Activated CD8-positive, alpha-beta T cell treated with anti-CD3 and anti-CD28 coated beads, Interleukin-2, amount 10 ng/mL, durations not matched to agents 7 days and 5 days (primary cell): ENCODE measurements around the gene GLYATL3. TPM values are rescaled to one million over a fixed set of nuclear protein-coding genes. Genes with fewer than 3 reads are reported as not detected.

Experiments
- ATAC-seq: fragments of 150-1000 bp; cut with Tn5 transposase; one replicate; pipeline ENCODE4 v1.10.0; 2021; ENCODE audit warnings: moderate library complexity
- CTCF ChIA-PET: fragments of 350-600 bp; sonication (Branson Sonifier 250); formaldehyde crosslinking; loops from one replicate; lab custom pipeline; 2021; ENCODE audit warnings: antibody characterized with exemption; lab: Charles Lee
- POLR2A ChIA-PET: fragments of 350-600 bp; sonication (Branson Sonifier 250); formaldehyde crosslinking; loops from one replicate; lab custom pipeline; 2021; ENCODE audit warnings: antibody characterized with exemption; lab: Charles Lee
- DNase-seq: peaks from one replicate; pipeline ENCODE4 v3.0.0-alpha.2; 2020
- H3K27ac Mint-ChIP-seq: one replicate; pipeline ENCODE4 v1.8.0; 2021; ENCODE audit warnings: mild to moderate bottlenecking, mixed read lengths
- H3K27me3 Mint-ChIP-seq: one replicate; pipeline ENCODE4 v1.8.0; 2021; ENCODE audit warnings: low read depth, mixed read lengths
- H3K36me3 Mint-ChIP-seq: one replicate; pipeline ENCODE4 v1.8.0; 2021; ENCODE audit warnings: low read depth, mixed read lengths
- H3K4me1 Mint-ChIP-seq: one replicate; pipeline ENCODE4 v1.8.0; 2021; ENCODE audit warnings: low read depth, mixed read lengths
- H3K4me3 Mint-ChIP-seq: one replicate; pipeline ENCODE4 v1.8.0; 2021; ENCODE audit warnings: mild to moderate bottlenecking, mixed read lengths
- H3K9me3 Mint-ChIP-seq: one replicate; pipeline ENCODE4 v1.8.0; 2022; ENCODE audit warnings: mixed read lengths; ENCODE audit not compliant: insufficient read depth
- total RNA-seq, 2 experiments: library from RNA; stranded (reverse); gene quantifications; one replicate each; pipeline ENCODE4 v1.2.3, GENCODE V29; 2021

The GLYATL3 gene
- total RNA-seq, 2 experiments from 2014 or later: not detected

DNA sequence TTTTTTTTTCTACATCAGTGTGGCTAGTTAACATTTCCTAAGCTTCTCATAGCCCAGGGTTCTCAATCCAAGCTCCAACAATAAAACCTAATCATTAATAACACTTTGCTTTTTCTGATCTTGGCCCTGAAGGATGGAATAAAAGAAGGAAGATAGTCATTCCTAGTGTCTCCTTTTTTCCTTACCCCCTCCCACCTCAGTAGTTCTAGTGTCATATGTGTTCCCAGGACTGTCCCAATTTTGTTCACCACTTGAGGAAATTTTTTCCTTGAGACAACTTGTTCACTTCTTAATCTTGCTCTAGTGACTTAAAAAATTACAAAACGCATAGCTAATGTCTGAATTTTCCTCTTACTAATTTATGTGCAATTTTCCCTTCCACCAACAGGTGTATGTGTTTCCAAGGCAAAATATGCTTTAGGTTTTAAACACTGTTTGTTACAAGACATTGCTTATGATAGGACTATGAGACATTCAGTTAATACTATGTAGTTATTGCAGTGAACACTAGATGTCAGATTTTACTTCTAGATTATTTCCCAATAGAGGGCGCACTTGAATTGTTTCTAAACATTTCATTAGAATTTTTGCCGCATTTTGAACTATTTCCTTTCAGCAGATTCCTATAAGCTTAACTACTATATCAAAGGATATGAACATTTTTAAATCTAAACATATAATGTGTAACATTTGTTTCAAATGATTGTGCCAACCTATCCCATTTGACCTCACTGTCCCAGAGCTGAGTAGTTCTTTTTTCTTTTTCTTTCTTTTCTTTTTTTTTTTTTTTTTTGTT, 32.2 kb downstream of the GLYATL3 start:
- Mint-ChIP-seq H3K4me3 (no peak overlapping the region), H3K27me3 (peaks cover 17% of the 10 kb centered on the region), H3K4me1 (no peaks in the 10 kb centered on the region), H3K9me3 (no peaks in the 10 kb centered on the region), H3K27ac (no peak overlapping the region), H3K36me3 (no peaks in the 10 kb centered on the region)
- no peak for DNase-seq
- ChIA-PET POLR2A (no interaction called here), CTCF (interaction anchor here (0.8 to 2.4 kb wide), 18 partner anchors 8 to 318 kb away, joined by 3 to 28 read pairs (median 6); partner anchors contain the start of gene C6orf141)
- ATAC-seq: peak; percentile 87

DNA sequence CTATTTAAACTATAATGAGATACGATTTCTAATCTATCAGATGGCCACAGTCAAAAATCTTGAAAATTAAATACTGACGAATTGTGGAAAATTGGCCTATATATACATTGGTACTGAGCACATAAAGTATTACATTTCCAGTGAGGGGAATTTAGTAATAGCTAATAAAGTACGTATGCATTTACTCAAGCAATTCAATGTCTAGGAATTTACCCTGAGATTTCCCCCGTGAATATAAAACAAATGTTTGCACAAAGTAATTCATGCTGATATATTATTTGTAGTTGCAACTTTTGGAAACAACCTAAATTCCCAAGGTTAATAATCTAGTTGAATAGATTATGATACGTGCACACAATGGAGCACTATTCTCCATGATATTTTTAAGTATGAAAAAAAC, 36.1 kb downstream of the GLYATL3 start:
- ATAC-seq (no peak), DNase-seq (no peak)
- Mint-ChIP-seq H3K9me3 (no peaks in the 10 kb centered on the region), H3K27ac (no peak overlapping the region), H3K27me3 (peaks cover 10% of the 10 kb centered on the region), H3K4me3 (no peak overlapping the region), H3K4me1 (no peaks in the 10 kb centered on the region), H3K36me3 (no peaks in the 10 kb centered on the region)
- ChIA-PET POLR2A (no interaction called here), CTCF (interaction anchor here (1.7 kb wide), 2 partner anchors 14 to 71 kb away, joined by 7 read pairs; partner anchors contain the start of gene C6orf141)

GRCh38 chr6:49539102-49539501, 39.4 kb downstream of the GLYATL3 start:
- Mint-ChIP-seq H3K9me3 (no peaks in the 10 kb centered on the region), H3K36me3 (no peaks in the 10 kb centered on the region), H3K4me1 (no peaks in the 10 kb centered on the region), H3K4me3 (no peak overlapping the region), H3K27me3 (peaks cover 6% of the 10 kb centered on the region), H3K27ac (no peak overlapping the region)
- POLR2A ChIA-PET: no interaction called here
- CTCF ChIA-PET: no interaction called here
- DNase-seq (no peak), ATAC-seq (no peak)

DNA sequence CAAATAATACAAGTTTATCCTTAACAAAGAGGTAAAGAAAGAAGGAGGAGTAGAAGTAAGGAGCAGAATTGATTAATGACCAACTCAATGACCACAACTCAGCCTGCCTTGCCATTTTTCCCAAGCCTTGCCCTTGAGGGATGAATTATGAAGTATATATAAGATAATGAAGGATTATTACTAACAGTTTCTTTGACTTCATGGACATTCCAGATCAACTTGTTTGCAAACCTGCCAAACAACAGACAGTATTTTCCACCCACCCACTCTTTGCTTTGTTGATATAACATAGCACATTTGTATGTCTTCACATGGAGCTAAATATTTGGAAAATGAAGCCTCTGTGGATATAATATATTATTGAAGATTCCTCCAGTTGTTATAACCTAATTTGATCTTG, 40.9 kb downstream of the GLYATL3 start:
- POLR2A ChIA-PET: no interaction called here
- no peaks in the 10 kb centered on the region for H3K36me3 Mint-ChIP-seq

DNA sequence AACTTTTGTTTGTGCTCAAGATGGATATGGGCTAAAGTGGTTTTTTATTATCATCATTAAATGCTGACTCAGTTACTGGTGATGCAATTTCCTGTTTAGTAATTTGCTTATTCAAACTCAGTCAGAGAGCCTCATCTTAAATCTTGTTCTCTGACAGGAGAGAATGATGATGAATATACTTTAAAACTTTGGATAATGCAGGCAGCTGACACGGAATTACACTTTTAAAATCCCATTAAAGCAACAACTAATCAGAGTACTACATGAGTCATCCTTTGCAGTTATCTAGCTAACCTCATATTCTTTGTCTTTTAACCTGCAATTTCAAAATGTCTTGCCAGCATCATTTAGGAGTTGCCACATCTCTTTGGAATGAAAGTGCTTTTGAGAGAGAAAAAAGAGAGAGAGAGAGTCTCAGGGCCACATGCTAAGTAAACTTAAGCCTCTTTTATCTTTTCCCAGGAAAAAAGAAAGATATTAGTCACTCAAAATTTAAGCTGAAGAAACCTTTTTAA, 41.5 kb downstream of the GLYATL3 start:
- no peaks in the 10 kb centered on the region for H3K36me3 Mint-ChIP-seq
- CTCF ChIA-PET: interaction anchor here (1.7 to 5.4 kb wide), 2 partner anchors 9 to 65 kb away, joined by 3 to 28 read pairs; no protein-coding TSS in a partner anchor
- H3K27me3 Mint-ChIP-seq: peaks cover 6% of the 10 kb centered on the region
- no peak for ATAC-seq
- H3K9me3 Mint-ChIP-seq: no peaks in the 10 kb centered on the region
- H3K4me3 Mint-ChIP-seq: no peak overlapping the region
- POLR2A ChIA-PET: no interaction called here
- no peak overlapping the region for H3K27ac Mint-ChIP-seq
- DNase-seq: no peak
- no peaks in the 10 kb centered on the region for H3K4me1 Mint-ChIP-seq

More for the DNA sequence above, 40.9 kb downstream of the GLYATL3 start:
- CTCF ChIA-PET: no interaction called here
- DNase-seq (no peak), ATAC-seq (no peak)
- Mint-ChIP-seq H3K4me1 (no peaks in the 10 kb centered on the region), H3K9me3 (no peaks in the 10 kb centered on the region), H3K4me3 (no peak overlapping the region), H3K27ac (no peak overlapping the region), H3K27me3 (peaks cover 6% of the 10 kb centered on the region)

- H3K4me1 Mint-ChIP-seq: no peaks in the 10 kb centered on the region
- ChIA-PET CTCF (interaction anchor here (1.7 to 5.4 kb wide), 2 partner anchors 10 to 65 kb away, joined by 3 to 28 read pairs; no protein-coding TSS in a partner anchor), POLR2A (no interaction called here)
- peaks cover 9% of the 10 kb centered on the region for H3K27me3 Mint-ChIP-seq
- no peak for ATAC-seq
- no peak overlapping the region for H3K4me3 Mint-ChIP-seq
- no peaks in the 10 kb centered on the region for H3K36me3 Mint-ChIP-seq
- no peak for DNase-seq
- H3K9me3 Mint-ChIP-seq: no peaks in the 10 kb centered on the region
- H3K27ac Mint-ChIP-seq: no peak overlapping the region
Observed at GRCh38 chr6:49541936-49542335, 42.2 kb downstream of the GLYATL3 start.

GRCh38 chr6:49543087-49543858, 43.5 kb downstream of the GLYATL3 start:
- ChIA-PET CTCF (interaction anchor here (1.6 to 5.4 kb wide), 3 partner anchors 11 to 63 kb away, joined by 3 to 28 read pairs (median 3); no protein-coding TSS in a partner anchor), POLR2A (no interaction called here)
- no peak for ATAC-seq

DNA sequence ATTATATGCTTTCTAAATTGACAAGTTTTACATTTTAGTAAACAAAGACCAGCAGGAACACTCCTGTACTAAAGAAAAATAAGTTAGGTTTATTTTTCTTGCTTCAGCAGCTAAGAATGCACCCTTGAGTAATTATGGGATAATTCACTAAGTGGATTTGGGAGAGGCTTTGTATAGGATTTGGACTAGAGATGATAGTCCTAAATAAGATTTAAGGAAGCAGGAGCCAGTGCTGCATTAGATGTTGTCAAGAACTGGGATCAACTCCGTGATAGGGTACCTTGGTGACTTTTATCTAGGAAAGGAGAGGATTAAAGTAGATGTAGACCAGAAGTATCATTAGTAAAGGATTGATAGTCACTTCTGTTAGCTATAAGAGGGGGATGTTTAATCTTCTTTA, 46.6 kb downstream of the GLYATL3 start:
- no peak for ATAC-seq
- no peaks in the 10 kb centered on the region for H3K9me3 Mint-ChIP-seq
- CTCF ChIA-PET: interaction anchor here (5.4 kb wide), 1 partner anchor 14 kb away, joined by 28 read pairs; no protein-coding TSS in a partner anchor

More at GRCh38 chr6:49543087-49543858, 43.5 kb downstream of the GLYATL3 start:
- H3K27ac Mint-ChIP-seq: no peak overlapping the region
- no peak for DNase-seq
- no peak overlapping the region for H3K4me3 Mint-ChIP-seq
- H3K27me3 Mint-ChIP-seq: peaks cover 14% of the 10 kb centered on the region
- no peaks in the 10 kb centered on the region for H3K4me1 Mint-ChIP-seq
- no peaks in the 10 kb centered on the region for H3K36me3 Mint-ChIP-seq
- H3K9me3 Mint-ChIP-seq: no peaks in the 10 kb centered on the region

GRCh38 chr6:49548613-49549304, 49.0 kb downstream of the GLYATL3 start:
- peaks cover 30% of the 10 kb centered on the region for H3K27me3 Mint-ChIP-seq
- no peak overlapping the region for H3K27ac Mint-ChIP-seq
- ChIA-PET CTCF (interaction anchor here (4.4 kb wide), 1 partner anchor 17 kb away, joined by 26 read pairs; no protein-coding TSS in a partner anchor), POLR2A (no interaction called here)
- no peak for DNase-seq
- peaks cover 20% of the 10 kb centered on the region for H3K4me1 Mint-ChIP-seq
- peaks cover 3% of the 10 kb centered on the region for H3K36me3 Mint-ChIP-seq
- ATAC-seq: no peak
- H3K9me3 Mint-ChIP-seq: no peaks in the 10 kb centered on the region
- H3K4me3 Mint-ChIP-seq: no peak overlapping the region

More for the DNA sequence above, 46.6 kb downstream of the GLYATL3 start:
- no peak overlapping the region for H3K4me3 Mint-ChIP-seq
- H3K4me1 Mint-ChIP-seq: peaks cover 14% of the 10 kb centered on the region
- no peak for DNase-seq
- peaks cover 3% of the 10 kb centered on the region for H3K36me3 Mint-ChIP-seq
- no peak overlapping the region for H3K27ac Mint-ChIP-seq
- POLR2A ChIA-PET: no interaction called here
- H3K27me3 Mint-ChIP-seq: peaks cover 30% of the 10 kb centered on the region

DNA sequence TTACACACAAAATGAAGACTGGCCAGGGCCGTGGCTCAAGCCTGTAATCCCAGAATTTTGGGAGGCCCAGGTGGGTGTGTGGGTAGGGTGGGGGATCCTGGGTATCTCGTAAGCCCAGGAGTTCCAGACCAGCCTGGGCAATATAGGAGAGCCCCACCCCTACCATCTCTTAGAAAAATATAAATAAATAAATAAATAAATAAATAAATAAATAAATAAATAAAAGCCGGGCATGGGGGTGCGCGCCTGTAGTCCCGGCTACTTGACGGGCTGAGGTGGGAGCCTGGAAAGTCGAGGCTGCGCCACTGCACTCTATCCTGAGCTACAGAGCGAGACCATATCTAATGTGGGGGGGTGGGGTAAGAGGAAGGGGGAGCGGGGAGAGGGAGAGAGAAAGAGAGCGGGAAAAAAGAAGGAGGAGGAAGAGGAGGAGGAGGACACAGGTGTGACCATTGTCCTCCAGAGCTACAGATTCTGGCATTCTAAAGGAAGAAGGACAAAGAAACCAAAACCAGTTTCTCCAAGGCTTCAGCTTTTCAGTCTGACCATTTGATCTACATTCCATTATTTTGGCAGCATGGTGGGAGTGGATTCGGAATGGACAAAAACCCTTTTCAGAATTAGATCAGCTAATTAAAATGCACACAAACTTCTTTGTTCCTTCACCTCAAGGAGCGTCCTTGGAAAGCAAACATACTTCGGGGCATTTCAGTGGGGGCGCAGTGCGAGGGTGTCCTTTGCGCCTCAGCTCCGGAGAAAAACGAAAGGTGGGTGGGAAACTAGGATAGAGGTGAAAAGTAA, 50.2 kb downstream of the GLYATL3 start:
- DNase-seq: no peak
- Mint-ChIP-seq H3K27me3 (peaks cover 30% of the 10 kb centered on the region), H3K9me3 (no peaks in the 10 kb centered on the region), H3K4me3 (peak overlapping the region; percentile 71), H3K4me1 (peaks cover 20% of the 10 kb centered on the region), H3K36me3 (peaks cover 3% of the 10 kb centered on the region), H3K27ac (no peak overlapping the region)
- POLR2A ChIA-PET: no interaction called here
- CTCF ChIA-PET: interaction anchor here (0.8 to 4.4 kb wide), 5 partner anchors 15 to 97 kb away, joined by 3 to 26 read pairs (median 3); no protein-coding TSS in a partner anchor
- no peak for ATAC-seq
